ENCODE data around the gene CDK16.

The CDK16 gene

DNA sequence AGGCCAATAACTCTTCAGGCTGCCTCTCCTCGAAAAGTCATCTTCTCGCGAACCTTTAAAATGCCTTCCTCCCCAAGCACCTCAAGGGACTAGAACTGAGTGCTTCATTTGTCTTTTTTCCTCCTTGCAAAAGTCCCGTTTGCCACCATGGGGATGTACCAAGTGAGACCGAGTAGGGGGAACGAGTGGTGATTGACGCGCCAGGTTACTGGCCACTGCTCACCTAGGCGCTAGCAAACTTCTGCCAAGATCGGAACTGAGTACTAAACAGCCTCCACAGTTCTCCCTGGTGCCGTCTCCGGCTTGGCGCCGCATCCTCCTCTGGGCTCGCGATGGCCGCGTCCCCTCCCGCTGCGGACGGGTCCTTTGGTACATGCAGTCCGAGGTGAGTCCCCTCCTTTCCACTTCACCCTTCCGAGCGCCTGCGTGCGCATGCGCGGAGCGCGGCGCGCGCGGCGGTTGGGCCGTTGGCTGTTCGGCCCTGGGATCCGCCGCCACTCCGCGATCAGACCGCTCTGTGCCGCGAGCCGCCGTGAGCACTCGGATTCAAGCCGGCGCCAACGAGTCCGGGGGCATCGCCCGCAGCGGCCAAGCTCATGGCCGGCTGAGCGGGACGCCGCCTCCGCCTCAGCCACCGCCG, at the start of gene CDK16:
Gene CDK16 (plus strand): TSS at position 402 of the 640 bp plus-strand sequence. CDS start 4,877 bp downstream, outside the sequence.
- intact Hi-C loops (cut with DNase I): no loop called here
- DNase-seq: peak; percentile 68 to 98 (median 74)

- intact Hi-C loops (cut with DNase I): no loop called here
- peak in 2 of 10 donors; percentile 47 to 77 for DNase-seq
Observed at GRCh38 chrX:47169273-47169672, 49.2 kb upstream of the CDK16 start.

DNA sequence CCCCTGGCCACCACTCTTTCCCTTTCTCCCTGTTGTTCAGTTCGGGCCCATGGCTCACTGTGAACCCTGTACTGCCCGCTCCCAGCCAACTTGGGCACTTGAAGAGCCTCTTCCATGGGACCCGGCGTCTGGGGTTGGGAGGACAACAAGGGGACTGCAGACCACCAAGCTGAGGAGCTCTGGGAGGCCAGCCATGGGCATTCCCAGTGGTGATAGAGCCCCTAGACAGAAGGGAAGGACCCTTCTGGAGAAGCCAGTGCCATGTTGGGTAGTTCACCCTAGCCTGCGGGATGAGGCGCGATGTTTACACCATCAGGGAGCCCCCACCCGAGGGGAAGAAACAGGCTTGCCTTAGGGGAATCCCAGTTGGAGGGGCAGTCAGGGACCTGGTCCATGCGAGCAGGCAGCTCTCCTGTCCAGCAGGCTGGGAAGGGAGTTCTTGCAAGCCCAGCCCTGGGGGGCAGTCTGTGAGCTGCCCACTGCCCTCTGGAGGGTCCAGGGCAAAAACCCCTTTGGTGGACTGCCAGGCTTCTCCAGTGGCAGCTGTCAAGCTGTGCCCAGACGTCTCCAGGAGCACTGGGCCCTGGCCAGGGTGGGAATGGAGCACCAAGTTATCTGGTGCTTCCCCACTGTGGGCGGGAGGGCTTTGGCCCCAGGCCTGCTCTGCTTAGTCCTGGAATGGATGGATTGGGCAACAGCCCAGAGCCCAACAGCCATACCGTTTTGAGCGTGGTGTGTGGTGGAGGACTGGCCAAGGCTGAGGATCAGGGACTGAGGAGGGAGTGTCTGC, 48.6 kb upstream of the CDK16 start:
- peak in 3 of 10 donors; percentile 68 to 83 (median 83) for DNase-seq

DNA sequence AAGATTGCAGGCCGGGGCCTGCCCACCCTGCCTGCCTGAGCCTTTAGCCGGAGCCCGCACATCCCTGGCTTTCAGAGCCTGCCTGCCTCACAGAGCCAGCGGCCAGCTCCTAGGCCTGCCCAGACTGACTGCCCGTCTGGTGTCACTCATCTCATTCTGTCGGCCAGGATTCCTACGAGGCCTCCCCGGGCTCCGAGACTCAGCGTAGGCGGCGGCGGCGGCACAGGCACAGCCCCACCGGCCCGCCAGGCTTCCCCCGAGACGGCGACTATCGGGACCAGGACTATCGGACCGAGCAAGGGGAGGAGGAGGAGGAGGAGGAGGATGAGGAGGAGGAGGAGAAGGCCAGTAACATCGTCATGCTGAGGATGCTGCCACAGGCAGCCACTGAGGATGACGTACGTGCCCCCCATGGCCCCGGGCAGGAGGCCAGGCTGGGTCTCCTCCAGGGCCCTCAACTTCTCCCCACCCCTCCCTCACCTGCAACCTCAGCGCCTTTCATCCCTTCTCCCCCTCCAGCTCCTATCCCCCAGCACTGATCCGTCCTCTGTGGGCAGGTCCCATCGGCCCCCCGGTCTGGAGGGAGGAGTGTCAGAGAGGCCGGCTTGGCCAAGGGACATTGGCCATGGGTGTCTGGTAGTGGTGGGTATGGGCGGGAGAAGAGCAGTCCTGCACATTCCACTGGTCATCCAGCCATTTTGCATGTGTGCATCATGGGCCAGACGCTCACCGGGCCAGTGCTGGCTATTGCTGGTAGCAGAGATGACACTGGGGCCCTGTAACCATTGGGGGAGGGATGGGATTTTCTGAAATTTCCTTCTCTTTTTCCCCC, 47.4 kb upstream of the CDK16 start:
- intact Hi-C loops (cut with DNase I): no loop called here

More for the DNA sequence above, 48.6 kb upstream of the CDK16 start:
- intact Hi-C loops (cut with DNase I): no loop called here

GRCh38 chrX:47171996-47172395, 46.5 kb upstream of the CDK16 start:
- DNase-seq: peak in 2 of 10 donors; percentile 25 to 67
- intact Hi-C loops (cut with DNase I): no loop called here

More for the DNA sequence above, 47.4 kb upstream of the CDK16 start:
- peak in 3 of 10 donors; percentile 47 to 75 (median 57) for DNase-seq

- peak in 1 of 10 donors; percentile 29 for DNase-seq
- intact Hi-C loops (cut with DNase I): no loop called here
Observed at GRCh38 chrX:47172549-47172948, 45.9 kb upstream of the CDK16 start.

DNA sequence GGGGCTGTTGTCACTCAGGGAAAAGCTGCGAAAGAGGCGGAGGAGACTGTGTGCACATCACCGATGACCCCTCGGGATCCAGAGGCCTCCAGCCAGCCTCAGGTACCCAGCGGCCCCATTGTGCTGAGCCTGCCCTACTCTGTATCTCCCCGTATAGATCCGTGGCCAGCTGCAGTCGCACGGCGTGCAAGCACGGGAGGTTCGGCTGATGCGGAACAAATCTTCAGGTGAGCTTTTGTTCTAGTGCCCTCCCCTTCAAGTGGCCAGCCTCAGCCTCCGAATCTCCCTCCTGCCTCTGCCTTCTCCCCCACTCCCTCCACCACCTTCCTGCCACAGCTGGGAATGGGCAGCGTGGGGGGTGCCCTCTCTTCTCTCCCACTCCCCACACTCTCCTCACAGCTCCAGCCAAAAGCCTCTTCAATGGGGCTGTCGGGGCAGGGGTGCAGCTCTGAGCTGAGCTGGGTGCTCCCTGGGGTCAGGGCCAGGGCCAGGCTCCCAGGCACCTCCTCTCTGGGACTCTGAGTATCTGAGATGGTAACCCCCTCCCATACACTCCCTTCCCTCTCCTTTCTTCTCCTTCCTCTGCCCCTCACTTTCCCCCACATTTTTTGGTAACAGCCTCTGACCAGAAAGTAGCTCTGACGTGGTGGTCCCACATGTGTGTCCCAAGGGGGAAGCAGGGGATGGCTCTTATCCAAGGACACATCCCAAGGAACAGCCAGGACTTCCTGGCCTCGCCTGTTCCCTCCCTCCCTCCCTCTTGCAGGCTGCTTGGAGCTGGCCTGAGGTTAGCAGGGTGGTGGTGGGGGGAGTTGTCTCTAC, 45.3 kb upstream of the CDK16 start:
- DNase-seq: peak in 3 of 10 donors; percentile 35 to 74 (median 63)

DNA sequence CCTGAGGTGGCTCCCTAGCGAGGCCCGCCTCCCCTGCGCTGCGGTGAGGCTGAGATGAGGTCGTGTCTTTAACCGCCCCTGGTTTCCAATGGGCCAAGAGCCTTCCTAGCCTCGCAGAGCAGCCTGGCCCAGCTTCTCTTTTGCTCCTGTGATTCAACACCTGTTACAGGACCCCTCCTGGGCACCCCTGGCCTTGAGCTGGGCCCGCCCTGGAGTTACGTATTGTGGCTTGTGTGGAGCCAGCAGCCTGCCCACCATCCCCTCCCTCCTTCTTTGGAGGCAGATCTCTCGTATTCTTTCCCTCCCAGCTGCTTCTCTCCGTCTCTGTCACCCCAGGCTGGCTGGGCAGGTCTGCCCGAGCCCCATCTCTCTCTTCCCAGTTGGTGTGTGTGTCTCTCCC, 44.1 kb upstream of the CDK16 start:
- peak in 2 of 10 donors; percentile 34 to 52 for DNase-seq
- intact Hi-C loops (cut with DNase I): no loop called here

More for the DNA sequence above, 45.3 kb upstream of the CDK16 start:
- intact Hi-C loops (cut with DNase I): no loop called here

DNA sequence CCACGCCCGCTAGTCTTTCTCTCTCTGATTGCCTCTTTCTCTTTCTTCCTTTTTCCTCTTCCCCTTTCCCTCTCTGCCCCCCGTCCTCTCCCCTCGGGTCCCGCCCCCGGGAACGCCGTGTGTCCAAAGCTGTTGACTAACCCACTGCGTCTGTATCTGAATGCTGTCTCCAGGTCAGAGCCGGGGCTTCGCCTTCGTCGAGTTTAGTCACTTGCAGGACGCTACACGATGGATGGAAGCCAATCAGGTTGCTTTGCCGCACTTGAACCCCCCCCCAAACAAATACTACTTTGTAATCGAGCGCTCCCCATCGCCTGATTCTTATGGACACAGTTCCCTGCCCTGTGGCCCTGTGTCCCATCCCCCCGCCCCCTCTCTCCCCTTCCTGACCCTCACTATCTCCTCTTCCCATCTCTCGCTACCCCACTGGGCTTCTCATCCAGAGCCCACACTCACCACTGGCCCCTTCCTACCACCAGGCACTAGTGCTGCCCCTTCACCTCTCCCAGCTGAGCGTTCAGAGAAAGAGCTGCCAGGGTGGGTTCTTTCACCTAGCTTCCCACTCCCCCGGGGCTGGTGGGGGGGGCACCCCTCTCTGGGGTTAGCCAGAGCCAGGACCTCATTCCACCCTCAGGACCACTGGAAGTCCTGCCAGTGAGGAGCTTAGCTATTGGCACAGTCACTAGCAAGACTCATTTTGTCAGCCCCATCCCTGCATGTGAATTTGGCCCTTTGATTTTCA, 43.5 kb upstream of the CDK16 start:
- DNase-seq: peak in 3 of 10 donors; percentile 17 to 51 (median 36)
- intact Hi-C loops (cut with DNase I): no loop called here

DNA sequence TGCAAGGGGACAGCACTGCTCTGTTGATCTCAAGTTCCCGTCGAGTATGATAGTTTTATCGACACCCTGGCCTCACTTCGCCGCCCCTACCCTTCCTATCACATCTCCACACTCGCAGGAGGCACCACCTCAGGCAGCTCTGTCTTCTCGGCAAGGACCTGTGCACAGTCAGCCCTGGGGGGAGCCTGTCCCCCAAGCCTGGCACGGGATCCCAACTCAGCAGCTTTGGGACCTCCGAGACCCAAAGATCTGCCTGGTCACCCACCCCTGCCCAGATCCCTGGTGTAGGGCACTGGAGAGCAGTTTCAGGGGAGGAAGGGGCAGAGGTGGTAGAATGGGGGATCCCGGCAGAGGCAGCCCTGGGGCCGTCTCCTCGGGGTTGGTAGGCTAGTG, 42.9 kb upstream of the CDK16 start:
- peak in 3 of 10 donors; percentile 30 to 57 (median 48) for DNase-seq
- intact Hi-C loops (cut with DNase I): no loop called here

- intact Hi-C loops (cut with DNase I): no loop called here
- DNase-seq: peak in 2 of 10 donors; percentile 37 to 57
Observed at GRCh38 chrX:47176101-47176740, 42.3 kb upstream of the CDK16 start.

- peak in 3 of 10 donors; percentile 29 to 38 (median 35) for DNase-seq
Observed at GRCh38 chrX:47177079-47177478, 41.4 kb upstream of the CDK16 start.

DNA sequence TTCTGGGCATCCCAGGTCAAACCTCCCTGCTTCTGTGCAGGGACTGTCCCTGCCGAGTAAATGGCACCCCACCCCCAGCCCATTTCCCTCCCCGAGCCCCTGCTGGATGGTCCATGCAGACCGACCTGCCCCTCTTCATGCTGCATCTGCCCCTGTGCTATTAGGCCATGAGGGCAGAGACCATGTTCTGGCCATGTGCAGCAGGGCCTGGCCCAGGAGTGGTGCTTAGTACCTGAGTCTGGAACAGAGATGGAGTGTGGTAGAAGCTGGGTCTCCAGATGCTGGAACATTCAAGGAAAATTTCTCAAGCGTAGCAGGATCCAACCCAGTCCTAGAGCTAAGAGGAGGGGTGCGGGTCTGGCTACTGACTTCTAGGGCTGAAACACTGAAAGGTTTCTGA, 40.1 kb upstream of the CDK16 start:
- intact Hi-C loops (cut with DNase I): no loop called here
- DNase-seq: peak in 3 of 10 donors; percentile 54 to 56 (median 55)

More at GRCh38 chrX:47177079-47177478, 41.4 kb upstream of the CDK16 start:
- intact Hi-C loops (cut with DNase I): no loop called here

DNA sequence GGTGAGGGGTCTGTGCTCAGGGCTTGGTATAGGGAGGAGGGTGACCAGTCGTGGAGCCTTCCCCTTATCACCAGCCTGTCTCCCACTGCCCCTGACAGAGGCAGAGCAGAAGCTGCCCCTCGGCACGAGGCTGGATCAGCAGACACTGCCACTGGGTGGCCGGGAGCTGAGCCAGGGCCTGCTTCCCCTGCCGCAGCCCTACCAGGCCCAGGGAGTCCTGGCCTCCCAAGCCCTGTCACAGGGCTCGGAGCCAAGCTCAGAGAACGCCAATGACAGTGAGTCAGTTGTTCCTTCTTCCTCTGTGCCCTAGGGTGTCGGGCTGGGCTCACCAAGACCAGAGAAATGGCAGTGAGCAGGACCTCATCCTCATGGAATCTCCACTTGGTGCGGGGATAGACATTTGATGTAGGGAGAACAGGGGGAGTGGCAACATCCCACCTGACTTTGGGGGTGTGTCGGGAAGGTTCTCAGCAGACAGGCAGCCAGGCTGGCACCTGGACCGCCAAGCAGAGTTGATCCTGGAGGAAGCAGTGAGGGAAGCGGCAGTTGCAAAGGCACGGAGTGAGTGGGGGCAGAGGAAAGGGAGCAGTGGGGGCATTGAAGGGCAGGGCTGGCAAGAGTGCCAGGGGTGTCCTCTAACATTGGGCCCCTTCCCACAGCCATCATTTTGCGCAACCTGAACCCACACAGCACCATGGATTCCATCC, 39.1 kb upstream of the CDK16 start:
- intact Hi-C loops (cut with DNase I): no loop called here
- DNase-seq: peak in 9 of 10 donors; percentile 32 to 95 (median 62)

DNA sequence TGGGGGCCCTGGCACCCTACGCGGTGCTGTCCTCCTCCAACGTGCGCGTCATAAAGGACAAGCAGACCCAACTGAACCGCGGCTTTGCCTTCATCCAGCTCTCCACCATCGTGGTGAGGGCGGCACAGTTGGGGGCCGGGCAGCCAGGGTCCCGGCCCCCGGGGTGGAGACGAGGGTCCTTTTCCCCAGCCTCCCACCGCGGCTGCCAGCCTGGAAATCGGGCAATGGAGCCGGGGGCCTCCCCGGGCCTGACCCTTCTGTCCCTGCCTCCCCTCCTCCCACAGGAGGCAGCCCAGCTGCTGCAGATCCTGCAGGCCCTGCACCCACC, 38.6 kb upstream of the CDK16 start:
- intact Hi-C loops (cut with DNase I): no loop called here
- peak in 3 of 10 donors; percentile 47 to 84 (median 50) for DNase-seq

DNA sequence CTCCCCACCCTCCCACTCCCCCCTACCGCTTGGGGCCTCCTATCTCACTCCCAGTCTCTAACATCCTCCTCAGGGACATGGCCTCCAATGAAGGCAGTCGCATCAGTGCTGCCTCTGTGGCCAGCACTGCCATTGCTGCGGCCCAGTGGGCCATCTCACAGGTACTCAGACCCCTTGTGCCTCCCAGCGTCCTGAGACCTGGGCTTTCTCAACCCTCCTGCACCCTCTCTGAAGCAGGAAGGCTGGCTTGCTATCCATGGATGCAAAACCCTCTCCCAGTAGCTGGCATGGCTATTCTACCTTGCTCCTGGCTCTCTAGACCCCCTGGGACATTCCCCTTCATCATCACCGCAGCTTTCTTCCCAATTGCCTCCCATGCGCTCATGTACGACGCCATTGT, 38.1 kb upstream of the CDK16 start:
- DNase-seq: peak in 3 of 10 donors; percentile 3 to 30 (median 29)
- intact Hi-C loops (cut with DNase I): no loop called here

- DNase-seq: peak in 3 of 10 donors; percentile 54 to 67 (median 67)
- intact Hi-C loops (cut with DNase I): no loop called here
Observed at GRCh38 chrX:47181301-47181700, 37.2 kb upstream of the CDK16 start.

All from posterior cingulate gyrus (tissue), 11 donors.